H9 (cell line): ENCODE data around the gene MINDY4. TPM values are rescaled to one million over a fixed set of nuclear protein-coding genes. Genes with fewer than 3 reads are reported as not detected.
A peak's percentile ranks its signal among the peaks of the same experiment; 100 is the strongest.

Experiments
- DNase-seq: peaks from one replicate; pipeline ENCODE4 v3.0.0-alpha.2; 2017
- H2AFZ ChIP-seq: one replicate; pipeline ENCODE4 v1.6.1; 2013; ENCODE audit warnings: mild to moderate bottlenecking, low read length, control low read depth, moderate library complexity
- H2AK5ac ChIP-seq: 2 replicates; pipeline ENCODE4 v1.6.1; 2013; ENCODE audit warnings: low read length, control low read depth, mixed read lengths; ENCODE audit not compliant: insufficient read length
- H2BK120ac ChIP-seq: one replicate; pipeline ENCODE4 v1.6.1; 2013; ENCODE audit warnings: low read depth, mild to moderate bottlenecking, low read length, control low read depth, inconsistent platforms; ENCODE audit not compliant: poor library complexity, severe bottlenecking
- H2BK12ac ChIP-seq: 2 replicates; pipeline ENCODE4 v1.6.1; 2013; ENCODE audit warnings: low read length, control low read depth, mixed read lengths, low read depth; ENCODE audit not compliant: insufficient read length
- H2BK15ac ChIP-seq: 2 replicates; pipeline ENCODE4 v1.6.1; 2013; ENCODE audit warnings: low read depth, low read length, control low read depth
- H2BK20ac ChIP-seq: one replicate; pipeline ENCODE4 v1.6.1; 2013; ENCODE audit warnings: low read depth, mild to moderate bottlenecking, low read length, control low read depth, inconsistent platforms; ENCODE audit not compliant: poor library complexity, severe bottlenecking
- H2BK5ac ChIP-seq: 2 replicates; pipeline ENCODE4 v1.6.1; 2013; ENCODE audit warnings: low read length, control low read depth, mixed read lengths; ENCODE audit not compliant: insufficient read length
- H3K14ac ChIP-seq: 2 replicates; pipeline ENCODE4 v1.6.1; 2013; ENCODE audit warnings: low read length, control low read depth; ENCODE audit not compliant: insufficient read depth
- H3K18ac ChIP-seq: 2 replicates; pipeline ENCODE4 v1.6.1; 2013; ENCODE audit warnings: low read depth, mild to moderate bottlenecking, mixed read lengths, low read length, control low read depth; ENCODE audit not compliant: insufficient read length
- H3K23ac ChIP-seq: 2 replicates; pipeline ENCODE4 v1.6.1; 2013; ENCODE audit warnings: low read length, control low read depth, mixed read lengths, low read depth; ENCODE audit not compliant: insufficient read length
- H3K23me2 ChIP-seq: 2 replicates; pipeline ENCODE4 v1.6.1; 2013; ENCODE audit warnings: low read depth, mild to moderate bottlenecking, mixed read lengths, low read length, control low read depth; ENCODE audit not compliant: insufficient read length, poor library complexity, severe bottlenecking
- H3K27ac ChIP-seq: 2 replicates; pipeline ENCODE4 v1.5.1; 2013; ENCODE audit warnings: low read length, control low read depth, mixed read lengths, low read depth; ENCODE audit not compliant: insufficient read length
- H3K27me3 ChIP-seq: 2 replicates; pipeline ENCODE4 v1.6.1; 2013; ENCODE audit warnings: low read length, control low read depth, inconsistent platforms; ENCODE audit not compliant: insufficient read depth
- H3K4ac ChIP-seq: 2 replicates; pipeline ENCODE4 v1.6.1; 2013; ENCODE audit warnings: low read depth, mild to moderate bottlenecking, control low read depth, inconsistent platforms, low read length, moderate library complexity
- H3K4me1 ChIP-seq: 2 replicates; pipeline ENCODE4 v1.6.1; 2013; ENCODE audit warnings: low read length, control low read depth, inconsistent platforms; ENCODE audit not compliant: insufficient read depth
- H3K4me2 ChIP-seq: 2 replicates; pipeline ENCODE4 v1.6.1; 2013; ENCODE audit warnings: low read length, control low read depth, mixed read lengths; ENCODE audit not compliant: insufficient read length, insufficient read depth
- H3K56ac ChIP-seq: 2 replicates; pipeline ENCODE4 v1.6.1; 2013; ENCODE audit warnings: low read depth, mild to moderate bottlenecking, mixed read lengths, low read length, control low read depth; ENCODE audit not compliant: insufficient read length
- H3K79me1 ChIP-seq: 2 replicates; pipeline ENCODE4 v1.6.1; 2013; ENCODE audit warnings: low read depth, mild to moderate bottlenecking, moderate library complexity, low read length, control low read depth, inconsistent platforms; ENCODE audit not compliant: insufficient read depth, poor library complexity, severe bottlenecking
- H3K79me2 ChIP-seq: 2 replicates; pipeline ENCODE4 v1.6.1; 2013; ENCODE audit warnings: low read length, control low read depth, inconsistent platforms; ENCODE audit not compliant: insufficient read depth
- H3K9ac ChIP-seq: 2 replicates; pipeline ENCODE4 v1.6.1; 2013; ENCODE audit warnings: low read length, control low read depth, mixed read lengths; ENCODE audit not compliant: insufficient read length; ENCODE audit errors: extremely low read depth
- H3K9me3 ChIP-seq: one replicate; pipeline ENCODE4 v1.6.1; 2013; ENCODE audit warnings: low read depth, low read length, inconsistent platforms; ENCODE audit not compliant: control insufficient read depth
- H3T11ph ChIP-seq: one replicate; pipeline ENCODE4 v1.6.1; 2013; ENCODE audit warnings: mild to moderate bottlenecking, low read length, control low read depth, inconsistent platforms
- H4K20me1 ChIP-seq: one replicate; pipeline ENCODE4 v1.6.1; 2013; ENCODE audit not compliant: control insufficient read depth, insufficient read length, insufficient read depth
- H4K5ac ChIP-seq: 2 replicates; pipeline ENCODE4 v1.6.1; 2013; ENCODE audit warnings: low read depth, mild to moderate bottlenecking, mixed read lengths, low read length, control low read depth; ENCODE audit not compliant: insufficient read length
- H4K8ac ChIP-seq: replicated peaks from 2 replicates; pipeline ENCODE4 v1.6.1; 2013; ENCODE audit warnings: low read length, control low read depth, mixed read lengths, low read depth; ENCODE audit not compliant: insufficient read length
- H4K91ac ChIP-seq: 2 replicates; pipeline ENCODE4 v1.6.1; 2013; ENCODE audit warnings: low read depth, mild to moderate bottlenecking, moderate library complexity, mixed read lengths, low read length, control low read depth; ENCODE audit not compliant: insufficient read length
- H3K27ac Mint-ChIP-seq, 3 experiments: 2 replicates in 2 of 3; 3 replicates in 1 of 3; pipeline ENCODE4 v1.8.0; 2020 to 2021; ENCODE audit warnings: mixed read lengths in 3 of 3, mild to moderate bottlenecking in 1 of 3, moderate library complexity in 1 of 3
- H3K27me3 Mint-ChIP-seq: 2 replicates; pipeline ENCODE4 v1.8.0; 2021; ENCODE audit warnings: low read depth, mild to moderate bottlenecking, moderate library complexity, mixed read lengths
- H3K36me3 Mint-ChIP-seq, 3 experiments: 2 replicates in 2 of 3; 3 replicates in 1 of 3; pipeline ENCODE4 v1.8.0; 2020 to 2021; ENCODE audit warnings: low read depth in 3 of 3, mixed read lengths in 3 of 3; ENCODE audit not compliant: insufficient read depth in 1 of 3
- H3K4me1 Mint-ChIP-seq, 2 experiments: 2 replicates each; pipeline ENCODE4 v1.8.0; 2020; ENCODE audit warnings: mixed read lengths in 2 of 2
- H3K4me3 Mint-ChIP-seq, 2 experiments: 2 replicates in 1 of 2; 3 replicates in 1 of 2; pipeline ENCODE4 v1.8.0; 2020 to 2021; ENCODE audit warnings: mild to moderate bottlenecking in 2 of 2, mixed read lengths in 2 of 2, moderate library complexity in 1 of 2
- H3K9me3 Mint-ChIP-seq, 2 experiments: 2 replicates in 1 of 2; 3 replicates in 1 of 2; pipeline ENCODE4 v1.8.0; 2020; ENCODE audit warnings: mild to moderate bottlenecking in 2 of 2, mixed read lengths in 2 of 2, moderate library complexity in 1 of 2
- WGBS: extraction: QIAGEN DNeasy Blood & Tissue Kit; methylation state at CpG from one replicate; pipeline ENCODE4 v1.1.7; 2013; ENCODE audit warnings: missing lambda C conversion rate, low lambda C conversion rate, mixed read lengths; ENCODE audit not compliant: insufficient read length; ENCODE audit errors: extremely low coverage; 5-methylcytosine and 5-hydroxymethylcytosine counted together
- total RNA-seq: library from RNA; stranded (reverse); gene quantifications from 2 replicates; pipeline ENCODE4 v1.2.1, GENCODE V29; 2021
- TF ChIP-seq, protein P1 (sequence below): fragments of 200-600 bp; sonication (generic); conservative IDR thresholded peaks from 3 replicates; pipeline ENCODE4 v1.8.0; 2021; ENCODE audit warnings: antibody characterized with exemption, mild to moderate bottlenecking

The MINDY4 gene
- total RNA-seq, 1 experiment from 2014 or later, result 3.1 TPM

DNA sequence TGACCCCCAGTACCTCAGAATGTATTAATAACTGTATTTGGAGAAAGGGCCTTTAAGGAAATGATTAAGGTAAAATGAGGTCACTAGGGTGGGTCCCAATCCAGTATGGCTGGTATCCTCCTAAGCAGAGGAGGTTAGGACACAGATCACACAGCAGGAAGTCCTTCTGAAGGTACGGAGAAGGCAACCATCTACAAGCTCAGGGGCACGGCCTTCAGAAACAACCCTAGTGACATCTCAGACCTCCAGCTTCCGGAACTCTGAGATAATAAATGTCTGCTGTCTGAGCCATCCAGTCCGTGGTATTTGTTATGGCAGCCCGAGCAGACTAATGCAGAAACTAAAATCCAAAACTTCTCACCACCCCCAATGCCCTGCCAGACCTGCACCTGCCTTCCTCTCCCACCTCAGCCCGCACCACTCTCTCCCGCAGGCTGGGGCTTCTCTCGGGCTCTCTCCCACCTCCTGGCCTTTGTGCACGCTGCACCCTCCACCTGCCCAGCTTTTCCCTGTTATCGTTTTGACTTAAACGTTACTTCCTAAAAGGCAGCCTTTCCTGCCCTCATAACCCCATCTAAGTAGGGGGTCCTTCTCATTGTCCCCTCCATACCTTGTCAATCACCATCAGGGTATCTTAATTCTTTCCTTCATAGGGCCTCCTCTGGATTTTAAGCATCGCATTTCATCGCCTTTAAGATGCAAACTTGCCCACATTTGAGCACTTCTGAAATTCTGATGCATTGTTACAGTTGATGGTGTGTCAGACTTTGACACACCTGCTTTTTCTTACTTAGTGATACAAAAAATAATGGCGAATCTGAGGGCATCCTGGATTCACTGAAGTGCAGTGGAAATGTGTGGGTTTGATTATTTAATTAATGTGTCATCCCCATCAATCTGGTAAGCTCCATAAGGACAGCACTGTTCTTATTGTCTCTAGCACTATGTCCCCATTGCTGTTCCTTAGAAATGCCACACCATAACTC is 108.2 kb downstream of the MINDY4 start:
- Mint-ChIP-seq H3K4me1 (peaks cover 45 to 55% of the 10 kb centered on the region in 2 experiments), H3K4me3 (peak overlapping the region in 1 of 2 experiments; percentile 30; a peak in 1 of 5 replicates), H3K36me3 (peaks cover 0 to 11% (median 0%) of the 10 kb centered on the region in 3 experiments; a peak in 2 of 7 replicates), H3K9me3 (no peaks in the 10 kb centered on the region; a peak in 1 of 5 replicates), H3K27me3 (peaks cover 18% of the 10 kb centered on the region), H3K27ac (peak overlapping the region in 2 of 3 experiments; percentile 11 to 19; a peak in 2 of 7 replicates)
- no peak overlapping the region for H3K4me2 ChIP-seq
- H3K9ac ChIP-seq, result no peak overlapping the region
- H3K23me2 ChIP-seq, result no peaks in the 10 kb centered on the region
- no peak overlapping the region for H3T11ph ChIP-seq
- H4K8ac ChIP-seq, result no peak overlapping the region
- no peaks in the 10 kb centered on the region for H3K79me1 ChIP-seq
- TF ChIP-seq, protein P1, sequence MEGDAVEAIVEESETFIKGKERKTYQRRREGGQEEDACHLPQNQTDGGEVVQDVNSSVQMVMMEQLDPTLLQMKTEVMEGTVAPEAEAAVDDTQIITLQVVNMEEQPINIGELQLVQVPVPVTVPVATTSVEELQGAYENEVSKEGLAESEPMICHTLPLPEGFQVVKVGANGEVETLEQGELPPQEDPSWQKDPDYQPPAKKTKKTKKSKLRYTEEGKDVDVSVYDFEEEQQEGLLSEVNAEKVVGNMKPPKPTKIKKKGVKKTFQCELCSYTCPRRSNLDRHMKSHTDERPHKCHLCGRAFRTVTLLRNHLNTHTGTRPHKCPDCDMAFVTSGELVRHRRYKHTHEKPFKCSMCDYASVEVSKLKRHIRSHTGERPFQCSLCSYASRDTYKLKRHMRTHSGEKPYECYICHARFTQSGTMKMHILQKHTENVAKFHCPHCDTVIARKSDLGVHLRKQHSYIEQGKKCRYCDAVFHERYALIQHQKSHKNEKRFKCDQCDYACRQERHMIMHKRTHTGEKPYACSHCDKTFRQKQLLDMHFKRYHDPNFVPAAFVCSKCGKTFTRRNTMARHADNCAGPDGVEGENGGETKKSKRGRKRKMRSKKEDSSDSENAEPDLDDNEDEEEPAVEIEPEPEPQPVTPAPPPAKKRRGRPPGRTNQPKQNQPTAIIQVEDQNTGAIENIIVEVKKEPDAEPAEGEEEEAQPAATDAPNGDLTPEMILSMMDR, result no peak
- no peak overlapping the region for H3K4ac ChIP-seq
- H3K79me2 ChIP-seq, result no peaks in the 10 kb centered on the region
- H2BK120ac ChIP-seq, result no peak overlapping the region
- H2BK5ac ChIP-seq, result no peak overlapping the region
- no peak overlapping the region for H2BK20ac ChIP-seq
- no peak overlapping the region for H3K27ac ChIP-seq
- H3K9me3 ChIP-seq, result no peaks in the 10 kb centered on the region
- no peak overlapping the region for H2AK5ac ChIP-seq
- no peak overlapping the region for H3K23ac ChIP-seq
- H3K27me3 ChIP-seq, result no peaks in the 10 kb centered on the region
- no peak overlapping the region for H2AFZ ChIP-seq
- no peak overlapping the region for H4K91ac ChIP-seq
- no peak overlapping the region for H3K18ac ChIP-seq
- peak; percentile 50 for DNase-seq
- no CpG with 5 or more reads among the region's 14 CpGs for WGBS
- peaks cover 17% of the 10 kb centered on the region; the same call in 1 of the 2 replicates for H3K4me1 ChIP-seq
- no peak overlapping the region for H3K14ac ChIP-seq
- no peak overlapping the region for H2BK12ac ChIP-seq
- no peak overlapping the region for H3K56ac ChIP-seq
- H4K20me1 ChIP-seq, result no peaks in the 10 kb centered on the region
- H2BK15ac ChIP-seq, result no peak overlapping the region
- no peak overlapping the region for H4K5ac ChIP-seq
